ENCODE results near the gene TJP3. TPM values are rescaled to one million over a fixed set of nuclear protein-coding genes. Genes with fewer than 3 reads are reported as not detected.

The TJP3 gene
- under 0.01 TPM in 1 of 2 replicates, not detected in the other for total RNA-seq

GRCh38 chr19:3708207-3708931 lies at the start of gene TJP3:
TSS of gene TJP3 (plus strand) at chr19:3708384. CDS start at chr19:3728433, 20,049 bp downstream.

GRCh38 chr19:3700242-3701032 lies 7.7 kb upstream of the TJP3 start, which contains the start of gene PIP5K1C:
TSS of gene PIP5K1C (minus strand) at chr19:3700468. CDS start at chr19:3700390, 78 bp downstream.

GRCh38 chr19:3761382-3762129 lies 53.4 kb downstream of the TJP3 start, which contains the start of gene APBA3:
TSS of gene APBA3 (minus strand) at chr19:3761692. CDS start at chr19:3760264, 1,428 bp downstream.

GRCh38 chr19:3762501-3763459 lies 54.6 kb downstream of the TJP3 start, which contains the start of gene MRPL54:
TSS of gene MRPL54 (plus strand) at chr19:3762682. CDS start at chr19:3762701, 19 bp downstream.

GRCh38 chr19:3771906-3772455 lies 63.8 kb downstream of the TJP3 start, which contains the start of gene RAX2:
TSS of gene RAX2 (minus strand) at chr19:3772228. CDS start at chr19:3771742, 486 bp downstream.

GRCh38 chr19:3785938-3786824 lies 78.0 kb downstream of the TJP3 start, which contains the start of gene MATK:
TSS of gene MATK (minus strand) at chr19:3786381. CDS start at chr19:3785135, 1,246 bp downstream.

Other genes starting within 250 kb of the TJP3 start
- not detected in 2 replicates for gene SMIM24, start 227.9 kb upstream of the TJP3 start, total RNA-seq
- gene SMIM44, start 224.9 kb upstream of the TJP3 start, total RNA-seq, result not detected in 2 replicates
- 7.7 and 7.9 TPM in 2 replicates for gene DOHH, start 207.7 kb upstream of the TJP3 start, total RNA-seq
- gene FZR1, start 202.1 kb upstream of the TJP3 start, total RNA-seq, result 34.8 and 41.0 TPM in 2 replicates
- not detected in 2 replicates for gene TEKTIP1, start 169.2 kb upstream of the TJP3 start, total RNA-seq
- 57.7 and 87.0 TPM in 2 replicates for gene MFSD12, start 150.8 kb upstream of the TJP3 start, total RNA-seq
- 67.4 and 88.1 TPM in 2 replicates for gene HMG20B, start 135.4 kb upstream of the TJP3 start, total RNA-seq
- gene GIPC3, start 122.9 kb upstream of the TJP3 start, total RNA-seq, result 0.09 TPM in 1 of 2 replicates, not detected in the other
- 1.1 and 1.5 TPM in 2 replicates for gene TBXA2R, start 101.5 kb upstream of the TJP3 start, total RNA-seq
- gene CACTIN, start 81.6 kb upstream of the TJP3 start, total RNA-seq, result 23.8 and 30.3 TPM in 2 replicates
- 20.3 and 33.6 TPM in 2 replicates for gene PIP5K1C, start 7.9 kb upstream of the TJP3 start, total RNA-seq
- 12.1 and 12.5 TPM in 2 replicates for gene APBA3, start 53.3 kb downstream of the TJP3 start, total RNA-seq
- gene MRPL54, start 54.3 kb downstream of the TJP3 start, total RNA-seq, result 16.6 and 54.7 TPM in 2 replicates
- gene RAX2, start 63.8 kb downstream of the TJP3 start, total RNA-seq, result not detected in 2 replicates
- 0.16 TPM in 1 of 2 replicates, not detected in the other for gene MATK, start 78.0 kb downstream of the TJP3 start, total RNA-seq
- not detected in 2 replicates for gene ZFR2, start 160.7 kb downstream of the TJP3 start, total RNA-seq
- not detected in 2 replicates for gene ATCAY, start 172.3 kb downstream of the TJP3 start, total RNA-seq
- gene NMRK2, start 224.7 kb downstream of the TJP3 start, total RNA-seq, result not detected in 2 replicates